GM12878 (cell line): ENCODE data around the gene CRHBP. TPM values are rescaled to one million over a fixed set of nuclear protein-coding genes. Genes with fewer than 3 reads are reported as not detected.

Experiments used
- ATAC-seq: fragments of 200-7000 bp; cut with Tn5 transposase; 3 replicates; pipeline ENCODE4 v1.9.1; 2020; ENCODE audit warnings: mild to moderate bottlenecking, moderate library complexity
- BruUV-seq: library from RNA; stranded (reverse); fragments of 400-500 nt; replicated peaks from 2 replicates; lab custom pipeline; 2021; lab: Mats Ljungman, UMichigan
- CTCF ChIA-PET: fragments of 300-600 bp; sonication (Branson Sonifier 250); formaldehyde crosslinking; extraction: SDS; loops from one replicate; lab custom pipeline; 2021; ENCODE audit warnings: inconsistent platforms; lab: Yijun Ruan, JAX
- POLR2A ChIA-PET: fragments of 350-600 bp; formaldehyde crosslinking; extraction: SDS; loops from one replicate; lab custom pipeline; 2021; ENCODE audit warnings: inconsistent platforms; lab: Charles Lee
- RAD21 ChIA-PET: fragments of 300-600 bp; sonication (Branson Sonifier 250); formaldehyde crosslinking; loops from one replicate; lab custom pipeline; 2023; ENCODE audit warnings: antibody characterized with exemption; ENCODE audit not compliant: unreplicated experiment; lab: Charles Lee
- SMC1A ChIA-PET: fragments of 300-600 bp; sonication (Branson Sonifier 250); formaldehyde crosslinking; loops from one replicate; lab custom pipeline; 2023; ENCODE audit not compliant: unreplicated experiment, uncharacterized antibody; lab: Charles Lee
- DNase-seq: peaks from one replicate; pipeline ENCODE4 v3.0.0-alpha.2; 2011; ENCODE audit warnings: low read depth, low spot score
- FAIRE-seq: peaks from 3 replicates; lab custom pipeline; 2011; peaks lifted over from hg19 to GRCh38; lab: Jason Lieb, UNC
- H2AFZ ChIP-seq: 2 replicates; pipeline ENCODE4 v1.6.0; 2011; ENCODE audit warnings: low read depth, low read length, control low read depth; ENCODE audit not compliant: control insufficient read depth
- H3K27ac ChIP-seq: 2 replicates; pipeline ENCODE4 v1.5.1; 2011; ENCODE audit warnings: control low read depth; ENCODE audit not compliant: control insufficient read depth, insufficient read depth
- H3K27me3 ChIP-seq, 2 experiments: replicated peaks in 1 of 2; 2 replicates each; pipeline versions ENCODE4 v1.6.0 to v1.6.1; 2011; ENCODE audit warnings: low read length in 1 of 2; ENCODE audit not compliant: control insufficient read depth in 2 of 2, insufficient read depth in 2 of 2
- H3K36me3 ChIP-seq, 2 experiments: 2 replicates each; pipeline ENCODE4 v1.5.1; 2011; ENCODE audit warnings: low read length in 1 of 2; ENCODE audit not compliant: control insufficient read depth in 2 of 2, insufficient read depth in 2 of 2
- H3K4me1 ChIP-seq: 2 replicates; pipeline ENCODE4 v1.6.1; 2011; ENCODE audit warnings: mild to moderate bottlenecking, low read length, moderate library complexity, mixed read lengths; ENCODE audit not compliant: control insufficient read depth, insufficient read depth
- H3K4me2 ChIP-seq: 2 replicates; pipeline ENCODE4 v1.6.0; 2011; ENCODE audit warnings: control low read depth; ENCODE audit not compliant: control insufficient read depth, insufficient read depth
- H3K4me3 ChIP-seq: fragments of 200-600 bp; sonication (generic); 2 replicates; pipeline ENCODE4 v1.5.1; 2016
- H3K79me2 ChIP-seq: 2 replicates; pipeline ENCODE4 v1.6.0; 2011; ENCODE audit warnings: low read length; ENCODE audit not compliant: control insufficient read depth, insufficient read depth
- H3K9ac ChIP-seq: 2 replicates; pipeline ENCODE4 v1.8.0; 2011; ENCODE audit warnings: low read length, control low read depth, mixed read lengths; ENCODE audit not compliant: control insufficient read depth, insufficient read depth
- H3K9me3 ChIP-seq: replicated peaks from 3 replicates; pipeline ENCODE4 v1.5.1; 2011; ENCODE audit warnings: mild to moderate bottlenecking, low read length; ENCODE audit not compliant: control insufficient read depth, insufficient read depth
- H4K20me1 ChIP-seq: 2 replicates; pipeline ENCODE4 v1.6.0; 2011; ENCODE audit not compliant: control insufficient read depth, insufficient read depth
- BCL11A ChIP-seq: IDR thresholded peaks from 2 replicates; pipeline ENCODE4 v1.6.1; 2011; ENCODE audit warnings: low read depth, low read length
- CEBPZ ChIP-seq: fragments of 150-350 bp; IDR thresholded peaks from 2 replicates; pipeline ENCODE4 v1.6.1; 2016; ENCODE audit warnings: low read depth, low read length
- CHD4 ChIP-seq: fragments of 200-600 bp; sonication (generic); IDR thresholded peaks from 2 replicates; pipeline ENCODE4 v1.6.1; 2016; ENCODE audit warnings: mild to moderate bottlenecking
- CUX1 ChIP-seq: IDR thresholded peaks from 2 replicates; pipeline ENCODE4 v1.6.1; 2012; ENCODE audit warnings: improper control_type of control experiment, low read depth, low read length; ENCODE audit not compliant: insufficient replicate concordance
- HCFC1 ChIP-seq: fragments of 150-350 bp; IDR thresholded peaks from 2 replicates; pipeline ENCODE4 v1.6.1; 2014; ENCODE audit warnings: low read length
- IRF4 ChIP-seq: IDR thresholded peaks from 2 replicates; pipeline ENCODE4 v1.6.1; 2011; ENCODE audit warnings: low read depth, low read length
- KDM1A ChIP-seq: fragments of 200-600 bp; sonication (generic); IDR thresholded peaks from 2 replicates; pipeline ENCODE4 v1.6.1; 2016; ENCODE audit warnings: borderline replicate concordance
- MEF2A ChIP-seq: IDR thresholded peaks from 2 replicates; pipeline ENCODE4 v1.6.1; 2011; ENCODE audit warnings: low read depth, mild to moderate bottlenecking, low read length, moderate library complexity; ENCODE audit not compliant: insufficient read depth
- MTA2 ChIP-seq: fragments of 450-650 bp; IDR thresholded peaks from 2 replicates; pipeline ENCODE4 v1.6.1; 2016; ENCODE audit warnings: low read depth, mild to moderate bottlenecking, moderate library complexity
- NR2F1 ChIP-seq: fragments of 450-650 bp; conservative IDR thresholded peaks from 2 replicates; pipeline ENCODE4 v1.6.1; 2017; ENCODE audit warnings: mild to moderate bottlenecking
- RB1 ChIP-seq: fragments of 450-650 bp; formaldehyde crosslinking; IDR thresholded peaks from 2 replicates; pipeline ENCODE4 v1.6.1; 2017; ENCODE audit warnings: mild to moderate bottlenecking, borderline replicate concordance
- RELB ChIP-seq: fragments of 450-650 bp; IDR thresholded peaks from 2 replicates; pipeline ENCODE4 v1.6.1; 2017; ENCODE audit warnings: low read depth, mild to moderate bottlenecking, moderate library complexity
- USF1 ChIP-seq: IDR thresholded peaks from 2 replicates; pipeline ENCODE4 v1.6.1; 2011; ENCODE audit warnings: borderline replicate concordance, low read depth, mild to moderate bottlenecking, moderate library complexity, mixed read lengths, low read length; ENCODE audit not compliant: insufficient read depth; ENCODE audit errors: extremely low read length
- WGBS: methylation state at CpG from one replicate; pipeline ENCODE4 v1.1.6; 2016; ENCODE audit warnings: low lambda C conversion rate; ENCODE audit not compliant: insufficient replicate concordance, insufficient coverage; ENCODE audit errors: missing lambda C conversion rate; 5-methylcytosine and 5-hydroxymethylcytosine counted together
- in situ Hi-C: fragments of 300-500 bp; cut with MboI; formaldehyde crosslinking; loops from 9 replicates; pipeline ENCODE4 v1.14.3; 2018; ENCODE audit warnings: mixed read lengths
- intact Hi-C: fragments of 100-400 bp; cut with micrococcal nuclease; formaldehyde crosslinking; loops from one replicate; pipeline ENCODE4 v1.14.2; 2022; ENCODE audit not compliant: unreplicated experiment
- polyA plus RNA-seq, 11 experiments: library from polyadenylated mRNA; depleted of rRNA in 4 of 11; unstranded in 6 of 11; stranded (reverse) in 5 of 11; fragments of >200 nt; fragmentation: Nextera tagmentation in 4 of 11; fragmentation: Illumina TruSeq in 1 of 11; extraction: Ambion mirVana in 4 of 11; extraction: Trizol in 1 of 11; gene quantifications; 1 replicate in 1 of 11; 2 replicates in 10 of 11; pipeline versions ENCODE4 v1.2.1 to v1.2.3, GENCODE V29; 2011 to 2016; ENCODE audit warnings: inconsistent platforms in 2 of 11, missing spikeins in 2 of 11, low read depth in 1 of 11
- total RNA-seq, 4 experiments: library from RNA; depleted of rRNA in 3 of 4; stranded (reverse); fragments of >200 nt in 3 of 4; fragmentation: Illumina TruSeq in 1 of 4; extraction: Trizol in 1 of 4; gene quantifications; 2 replicates each; pipeline versions ENCODE4 v1.2.1 to v1.2.3, GENCODE V29; 2013 to 2021

Gene CRHBP
- total and polyA plus RNA-seq, 10 of the 15 experiments (the other 5 are each of a cell fraction or from before 2014, with no cell fraction given), result 0.04 to 0.32 TPM; not detected in 8

- TF ChIP-seq CEBPZ (no peak), MEF2A (no peak)
Observed at GRCh38 chr5:76943006-76943405, 9.8 kb upstream of the CRHBP start (continued).

- SMC1A ChIA-PET, result no interaction called here
- Histone ChIP-seq H4K20me1 (no peaks in the 10 kb centered on the region), H3K4me2 (no peak overlapping the region), H3K4me3 (no peak overlapping the region), H3K9ac (no peak overlapping the region), H3K27me3 (no peaks in the 10 kb centered on the region), H3K36me3 (no peaks in the 10 kb centered on the region), H3K79me2 (no peaks in the 10 kb centered on the region), H3K4me1 (no peaks in the 10 kb centered on the region), H3K27ac (no peak overlapping the region), H3K9me3 (peaks cover 2% of the 10 kb centered on the region; the same call in 1 of the 3 replicates), H2AFZ (no peak overlapping the region)
- BruUV-seq, result no TSS peak
- DNase-seq (no peak), ATAC-seq (no peak), FAIRE-seq (no peak)
- RAD21 ChIA-PET, result no interaction called here
- intact Hi-C loops, result no loop called here
- CTCF ChIA-PET, result no interaction called here
- WGBS, result 47% methylated on average over 5 of the region's 5 CpGs
- in situ Hi-C loops, result no loop called here
- POLR2A ChIA-PET, result no interaction called here
- TF ChIP-seq CHD4 (no peak), HCFC1 (no peak), USF1 (no peak), MTA2 (no peak), KDM1A (no peak), RB1 (no peak), IRF4 (no peak), CUX1 (no peak), BCL11A (no peak), NR2F1 (no peak), RELB (no peak)
Observed at GRCh38 chr5:76944638-76945037, 8.2 kb upstream of the CRHBP start.
